CD4-positive, alpha-beta T cell treated with Interleukin-6 at 100 ng/mL for 8 hours (primary cell): ENCODE measurements around the gene ATXN7L1.

Source experiments
- DNase-seq: peaks from one replicate; pipeline ENCODE4 v3.0.0-alpha.2; 2020; ENCODE audit warnings: mixed read lengths, low spot score

The ATXN7L1 gene

GRCh38 chr7:105828141-105828540 lies 48.3 kb downstream of the ATXN7L1 start:
- DNase-seq: no peak

GRCh38 chr7:105827151-105827875 lies 49.1 kb downstream of the ATXN7L1 start:
- no peak for DNase-seq

- no peak for DNase-seq
Observed at GRCh38 chr7:105826143-105826542, 50.3 kb downstream of the ATXN7L1 start.

- no peak for DNase-seq
Observed at GRCh38 chr7:105825371-105825770, 51.0 kb downstream of the ATXN7L1 start.

- no peak for DNase-seq
Observed at GRCh38 chr7:105822806-105823205, 53.6 kb downstream of the ATXN7L1 start.

- DNase-seq: no peak
Observed at GRCh38 chr7:105821527-105821926, 54.9 kb downstream of the ATXN7L1 start.

GRCh38 chr7:105820363-105821066 lies 55.9 kb downstream of the ATXN7L1 start:
- no peak for DNase-seq

- DNase-seq: no peak
Observed at GRCh38 chr7:105819559-105819958, 56.8 kb downstream of the ATXN7L1 start.

- no peak for DNase-seq
Observed at GRCh38 chr7:105816954-105817615, 59.3 kb downstream of the ATXN7L1 start.

GRCh38 chr7:105816266-105816843 lies 60.0 kb downstream of the ATXN7L1 start:
- DNase-seq: no peak

- DNase-seq: no peak
Observed at GRCh38 chr7:105815576-105815975, 60.8 kb downstream of the ATXN7L1 start.

- DNase-seq: no peak
Observed at GRCh38 chr7:105814481-105814880, 61.9 kb downstream of the ATXN7L1 start.

- DNase-seq: no peak
Observed at GRCh38 chr7:105811189-105811847, 65.1 kb downstream of the ATXN7L1 start.

- DNase-seq: no peak
Observed at GRCh38 chr7:105810556-105810955, 65.8 kb downstream of the ATXN7L1 start.

- DNase-seq: peak; percentile 81
Observed at GRCh38 chr7:105808703-105809590, 67.5 kb downstream of the ATXN7L1 start.

- DNase-seq: no peak
Observed at GRCh38 chr7:105808209-105808608, 68.2 kb downstream of the ATXN7L1 start.

- DNase-seq: no peak
Observed at GRCh38 chr7:105807448-105807762, 69.0 kb downstream of the ATXN7L1 start.

GRCh38 chr7:105806592-105807447 lies 69.6 kb downstream of the ATXN7L1 start:
- peak; percentile 66 for DNase-seq

- DNase-seq: no peak
Observed at GRCh38 chr7:105805447-105806019, 70.9 kb downstream of the ATXN7L1 start.

- DNase-seq: no peak
Observed at GRCh38 chr7:105803429-105803736, 73.0 kb downstream of the ATXN7L1 start.
